Colon (tissue), 2 donors: ENCODE data around the gene ZNF853.
"Not testable (repeated sequence)": the region's sequence is repeated elsewhere in the genome, so short reads cannot be mapped to it uniquely, and the experiment has no call there.

Experiments
- FAIRE-seq: peaks from 2 replicates; lab custom pipeline; 2012; peaks lifted over from hg19 to GRCh38; lab: Jason Lieb, UNC
- donor health status: control.
- donor health status: control.

Gene ZNF853

DNA sequence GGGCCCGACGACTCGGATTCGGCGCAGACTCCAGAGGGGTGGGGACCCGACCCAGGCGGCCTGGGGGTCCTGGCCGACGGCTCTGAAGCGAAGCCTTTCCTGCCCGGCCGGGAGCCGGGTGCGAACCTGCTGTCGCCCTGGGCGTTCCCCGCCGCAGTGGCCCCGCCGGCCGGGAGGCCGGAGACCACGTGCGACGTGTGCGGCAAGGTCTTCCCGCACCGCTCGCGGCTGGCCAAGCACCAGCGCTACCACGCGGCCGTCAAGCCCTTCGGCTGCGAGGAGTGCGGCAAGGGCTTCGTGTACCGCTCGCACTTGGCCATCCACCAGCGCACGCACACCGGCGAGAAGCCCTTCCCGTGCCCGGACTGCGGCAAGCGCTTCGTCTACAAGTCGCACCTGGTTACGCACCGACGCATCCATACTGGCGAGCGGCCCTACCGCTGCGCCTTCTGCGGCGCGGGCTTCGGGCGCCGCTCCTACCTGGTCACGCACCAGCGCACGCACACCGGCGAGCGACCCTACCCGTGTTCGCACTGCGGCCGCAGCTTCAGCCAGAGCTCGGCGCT, 37.1 kb downstream of the ZNF853 start:
- no peak for FAIRE-seq

DNA sequence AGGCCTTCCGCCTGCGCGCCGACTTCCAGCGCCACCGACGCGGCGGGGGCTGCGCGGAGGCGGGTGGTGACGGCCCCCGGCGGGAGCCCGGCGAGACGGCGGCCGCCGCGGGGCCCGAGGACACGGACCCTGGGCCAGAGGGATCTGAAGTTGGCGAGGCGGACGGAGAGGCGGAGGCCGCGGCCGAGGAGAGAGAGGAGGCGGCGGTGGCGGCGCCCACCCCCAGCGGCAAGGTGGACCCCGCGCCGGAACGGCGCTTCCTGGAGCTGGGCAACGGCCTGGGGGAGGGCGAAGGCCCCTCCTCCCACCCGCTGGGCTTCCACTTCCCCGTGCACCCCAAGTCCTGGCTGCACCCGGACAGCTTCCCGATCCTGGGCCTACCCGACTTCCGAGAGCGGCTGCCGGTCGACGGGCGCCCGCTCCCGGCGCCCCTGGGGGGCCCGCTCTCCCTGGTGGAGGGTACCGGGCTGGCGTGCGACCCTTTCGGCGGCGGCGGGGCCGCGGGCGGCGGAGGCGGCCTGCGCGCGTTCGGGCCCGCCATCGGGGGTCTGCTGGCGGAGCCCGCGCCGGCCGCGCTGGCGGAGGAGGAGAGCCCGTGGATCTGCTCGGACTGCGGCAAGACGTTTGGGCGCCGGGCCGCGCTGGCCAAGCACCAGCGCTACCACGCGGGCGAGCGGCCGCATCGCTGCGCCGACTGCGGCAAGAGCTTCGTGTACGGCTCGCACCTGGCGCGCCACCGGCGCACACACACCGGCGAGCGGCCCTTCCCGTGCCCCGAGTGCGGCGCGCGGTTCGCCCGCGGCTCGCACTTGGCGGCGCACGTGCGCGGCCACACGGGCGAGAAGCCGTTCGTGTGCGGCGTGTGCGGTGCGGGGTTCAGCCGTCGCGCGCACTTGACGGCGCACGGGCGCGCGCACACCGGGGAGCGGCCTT, 37.9 kb downstream of the ZNF853 start:
- no peak for FAIRE-seq

DNA sequence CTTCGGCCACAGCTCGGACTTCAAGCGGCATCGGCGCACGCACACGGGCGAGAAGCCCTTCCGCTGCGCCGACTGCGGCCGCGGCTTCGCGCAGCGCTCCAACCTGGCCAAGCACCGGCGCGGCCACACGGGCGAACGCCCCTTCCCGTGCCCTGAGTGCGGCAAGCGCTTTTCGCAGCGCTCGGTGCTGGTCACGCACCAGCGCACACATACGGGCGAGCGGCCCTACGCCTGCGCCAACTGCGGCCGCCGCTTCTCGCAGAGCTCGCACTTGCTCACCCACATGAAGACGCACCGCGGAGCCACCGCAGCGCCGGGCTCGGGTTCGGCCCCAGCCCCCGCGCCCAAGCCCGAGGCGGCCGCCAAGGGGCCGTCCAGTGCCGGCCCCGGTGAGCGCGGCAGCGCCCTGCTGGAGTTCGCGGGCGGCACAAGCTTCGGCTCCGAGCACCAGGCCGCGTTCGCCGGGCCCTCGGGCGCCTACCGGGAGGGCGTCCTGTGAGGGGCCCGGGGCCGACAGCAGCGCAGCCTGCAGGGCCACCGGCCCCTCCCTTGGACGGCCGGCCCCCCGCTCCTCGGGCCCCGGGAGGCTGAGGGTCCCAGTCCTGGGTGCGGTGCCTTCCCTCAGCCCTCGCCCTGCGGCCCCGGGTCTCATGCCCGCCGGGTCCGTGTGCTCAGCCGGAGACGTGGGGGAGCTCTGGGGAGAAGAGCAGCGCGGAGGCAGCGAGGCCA, 38.9 kb downstream of the ZNF853 start:
- FAIRE-seq = no peak

GRCh38 chr7:6654842-6655610, 39.6 kb downstream of the ZNF853 start:
- FAIRE-seq = no peak

DNA sequence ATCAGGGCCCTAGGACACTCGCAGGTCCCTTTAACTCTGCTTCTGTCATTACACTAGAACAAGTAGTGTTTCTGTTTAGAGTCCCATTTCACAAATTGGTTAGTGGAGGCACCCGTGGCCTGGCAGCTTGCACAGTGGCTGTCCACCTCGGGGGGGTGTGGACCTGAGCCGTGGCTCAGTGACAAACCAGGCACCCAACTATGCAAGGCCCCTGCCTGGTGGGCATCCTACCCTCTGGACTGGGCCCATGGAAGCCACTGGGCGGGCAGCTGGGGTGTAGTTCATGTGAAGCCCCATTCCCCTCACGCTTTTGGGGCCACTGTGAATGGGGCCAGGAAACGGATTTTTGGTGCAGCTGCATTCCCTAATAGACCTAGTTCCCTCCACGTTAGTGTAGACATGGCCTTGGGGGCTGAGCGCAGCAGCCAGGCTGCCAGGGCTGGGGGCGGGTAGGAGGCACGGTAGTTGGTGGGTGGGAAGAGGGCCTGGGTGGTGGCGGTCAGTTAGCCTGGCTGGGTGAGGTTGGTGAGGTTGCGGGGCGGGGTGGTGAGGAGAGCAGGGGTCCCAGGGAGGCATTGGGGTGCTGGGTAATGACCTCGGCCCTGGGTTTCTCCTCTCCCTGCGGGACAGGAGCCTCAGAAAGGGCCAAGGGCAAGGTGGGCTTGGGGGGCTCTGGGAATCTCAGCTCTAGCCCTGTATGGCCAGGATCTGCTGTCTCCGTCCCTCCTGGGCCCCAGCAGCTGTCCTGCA, 40.4 kb downstream of the ZNF853 start:
- FAIRE-seq = no peak

- FAIRE-seq = no peak
These were observed 41.0 kb downstream of the ZNF853 start for GRCh38 chr7:6656413-6656812.

DNA sequence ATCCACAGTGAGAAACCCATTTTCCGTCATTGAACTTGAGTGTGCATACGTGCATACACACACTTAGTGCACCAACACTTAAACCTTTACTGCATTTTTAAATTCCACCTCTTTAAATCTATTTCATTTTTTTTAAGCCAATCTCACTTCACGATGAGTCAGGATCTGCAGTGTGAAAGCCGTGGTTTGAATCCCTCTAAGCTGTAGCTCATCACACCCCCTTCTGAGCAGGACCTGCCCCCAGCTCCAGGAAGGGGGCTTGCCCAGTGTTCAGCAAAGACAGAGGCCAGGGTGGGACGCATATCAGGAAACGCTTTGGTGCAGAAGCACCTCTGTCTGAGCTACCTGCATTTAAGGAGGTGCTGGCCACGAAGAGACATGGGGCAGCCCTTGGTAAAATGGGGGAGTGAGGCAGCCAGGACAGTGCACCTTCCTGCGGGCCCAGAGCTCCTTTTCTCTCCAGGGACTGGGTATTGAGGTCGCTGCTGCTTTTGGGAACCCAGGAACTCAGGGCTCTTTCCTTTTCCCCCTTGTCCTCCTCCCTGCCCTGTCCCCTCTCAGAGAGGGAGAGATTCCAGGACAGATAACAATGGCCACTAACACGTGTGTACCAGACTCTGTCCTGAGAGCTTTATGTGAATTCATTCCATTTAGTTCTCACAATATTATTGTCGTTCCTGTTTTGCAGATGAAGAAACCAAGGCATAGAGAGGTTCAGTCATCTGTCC, 43.4 kb downstream of the ZNF853 start:
- no peak for FAIRE-seq

GRCh38 chr7:6670851-6671250, 55.4 kb downstream of the ZNF853 start:
- FAIRE-seq = not testable (repeated sequence)
